ENCODE measurements around the gene TRRAP. TPM values are rescaled to one million over a fixed set of nuclear protein-coding genes. Genes with fewer than 3 reads are reported as not detected.

The TRRAP gene
- total RNA-seq, 4 donors from 2014 or later = 12.1 to 25.6 (median 16.7) TPM

DNA sequence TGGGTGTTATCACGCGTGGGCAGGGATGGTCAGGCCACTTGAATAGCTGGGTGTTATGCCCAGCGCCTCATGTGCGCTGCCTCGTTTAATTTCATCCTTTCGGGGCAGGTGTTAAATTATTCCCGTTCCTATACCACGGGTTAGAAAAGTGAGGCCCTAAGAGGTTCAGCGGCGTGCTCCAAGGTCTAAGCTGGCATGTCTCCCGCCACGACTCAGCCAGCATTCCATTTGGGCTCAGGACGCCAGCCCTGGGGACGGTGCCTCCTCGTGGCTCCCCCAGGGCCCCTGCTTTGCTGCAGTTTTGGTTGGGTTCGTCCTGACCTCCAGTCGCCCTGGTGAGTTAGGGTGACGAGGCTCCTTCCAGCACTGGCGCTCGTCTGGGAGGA is 124.5 kb downstream of the TRRAP start:
- Histone ChIP-seq H3K9me3 (no peaks in the 10 kb centered on the region), H3K4me3 (no peak overlapping the region), H3K36me3 (peaks cover 18 to 100% (median 32%) of the 10 kb centered on the region in 3 donors), H3K27ac (no peak overlapping the region), H3K4me1 (no peaks in the 10 kb centered on the region), H3K27me3 (no peaks in the 10 kb centered on the region)
- TF ChIP-seq, protein P1, sequence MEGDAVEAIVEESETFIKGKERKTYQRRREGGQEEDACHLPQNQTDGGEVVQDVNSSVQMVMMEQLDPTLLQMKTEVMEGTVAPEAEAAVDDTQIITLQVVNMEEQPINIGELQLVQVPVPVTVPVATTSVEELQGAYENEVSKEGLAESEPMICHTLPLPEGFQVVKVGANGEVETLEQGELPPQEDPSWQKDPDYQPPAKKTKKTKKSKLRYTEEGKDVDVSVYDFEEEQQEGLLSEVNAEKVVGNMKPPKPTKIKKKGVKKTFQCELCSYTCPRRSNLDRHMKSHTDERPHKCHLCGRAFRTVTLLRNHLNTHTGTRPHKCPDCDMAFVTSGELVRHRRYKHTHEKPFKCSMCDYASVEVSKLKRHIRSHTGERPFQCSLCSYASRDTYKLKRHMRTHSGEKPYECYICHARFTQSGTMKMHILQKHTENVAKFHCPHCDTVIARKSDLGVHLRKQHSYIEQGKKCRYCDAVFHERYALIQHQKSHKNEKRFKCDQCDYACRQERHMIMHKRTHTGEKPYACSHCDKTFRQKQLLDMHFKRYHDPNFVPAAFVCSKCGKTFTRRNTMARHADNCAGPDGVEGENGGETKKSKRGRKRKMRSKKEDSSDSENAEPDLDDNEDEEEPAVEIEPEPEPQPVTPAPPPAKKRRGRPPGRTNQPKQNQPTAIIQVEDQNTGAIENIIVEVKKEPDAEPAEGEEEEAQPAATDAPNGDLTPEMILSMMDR (IDR thresholded peaks at IDR 0.05) = no peak
- no peak for TF ChIP-seq POLR2A (IDR thresholded peaks at IDR 0.05)
- no peak for DNase-seq
- WGBS, 2 donors = 88 to 89% methylated on average over 20 of the region's 20 CpGs
- intact Hi-C loops (cut with DNase I) = no loop called here

DNA sequence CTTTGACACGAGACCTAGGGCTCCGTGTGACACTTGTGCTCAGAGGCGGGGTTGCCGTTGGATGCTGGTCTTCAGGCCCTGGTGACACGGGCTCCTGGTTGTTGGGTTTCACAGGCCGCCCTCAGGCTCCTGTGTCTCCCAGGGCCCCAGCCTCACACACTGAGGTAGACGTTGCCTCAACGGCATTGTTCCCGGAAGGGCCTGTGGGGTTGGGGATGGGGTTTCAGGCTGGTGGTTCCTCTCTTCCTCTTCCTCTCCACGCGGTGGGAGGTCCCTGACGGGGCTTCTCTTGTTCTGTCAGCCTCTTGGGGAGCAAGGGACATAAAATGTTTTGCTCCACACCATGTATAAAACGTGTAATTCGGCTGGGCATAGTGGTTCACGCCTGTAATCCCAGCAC is 125.1 kb downstream of the TRRAP start:
- intact Hi-C loops (cut with DNase I) = no loop called here
- peaks cover 24 to 100% (median 38%) of the 10 kb centered on the region in 3 donors for H3K36me3 ChIP-seq
- H3K9me3 ChIP-seq = no peaks in the 10 kb centered on the region
- no peak overlapping the region for H3K27ac ChIP-seq
- 93 to 100% methylated on average over 3 to 8 of the region's 15 CpGs for WGBS, 2 donors
- H3K4me1 ChIP-seq = no peaks in the 10 kb centered on the region
- no peaks in the 10 kb centered on the region for H3K27me3 ChIP-seq
- DNase-seq = no peak
- H3K4me3 ChIP-seq = no peak overlapping the region
- TF ChIP-seq, protein P1 (IDR thresholded peaks at IDR 0.05) = no peak
- TF ChIP-seq POLR2A (IDR thresholded peaks at IDR 0.05) = no peak

DNA sequence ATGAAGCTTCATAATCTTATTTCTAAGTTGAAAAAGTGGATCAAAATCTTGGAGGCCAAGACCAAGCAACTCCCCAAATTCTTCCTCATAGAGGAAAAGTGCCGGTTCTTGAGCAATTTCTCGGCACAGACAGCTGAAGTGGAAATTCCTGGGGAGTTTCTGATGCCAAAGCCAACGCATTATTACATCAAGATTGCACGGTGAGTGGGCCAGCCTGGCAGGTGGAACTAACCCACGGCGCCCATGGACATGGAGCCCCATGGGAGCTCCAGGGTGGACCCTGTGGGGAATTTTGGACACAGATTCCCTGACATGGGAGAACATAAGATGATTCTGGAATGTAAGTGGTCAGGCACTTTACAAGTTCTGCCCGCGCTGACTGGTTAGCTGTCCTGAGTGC is 125.9 kb downstream of the TRRAP start:
- no peak for TF ChIP-seq POLR2A (IDR thresholded peaks at IDR 0.05)
- TF ChIP-seq, protein P1 (IDR thresholded peaks at IDR 0.05) = no peak
- Histone ChIP-seq H3K9me3 (no peaks in the 10 kb centered on the region), H3K4me1 (no peaks in the 10 kb centered on the region), H3K36me3 (peaks cover 32 to 100% (median 46%) of the 10 kb centered on the region in 3 donors), H3K4me3 (no peak overlapping the region), H3K27ac (no peak overlapping the region), H3K27me3 (no peaks in the 10 kb centered on the region)
- intact Hi-C loops (cut with DNase I) = no loop called here
- WGBS, 2 donors = 81 to 92% methylated on average over 6 to 8 of the region's 8 CpGs
- DNase-seq = no peak

DNA sequence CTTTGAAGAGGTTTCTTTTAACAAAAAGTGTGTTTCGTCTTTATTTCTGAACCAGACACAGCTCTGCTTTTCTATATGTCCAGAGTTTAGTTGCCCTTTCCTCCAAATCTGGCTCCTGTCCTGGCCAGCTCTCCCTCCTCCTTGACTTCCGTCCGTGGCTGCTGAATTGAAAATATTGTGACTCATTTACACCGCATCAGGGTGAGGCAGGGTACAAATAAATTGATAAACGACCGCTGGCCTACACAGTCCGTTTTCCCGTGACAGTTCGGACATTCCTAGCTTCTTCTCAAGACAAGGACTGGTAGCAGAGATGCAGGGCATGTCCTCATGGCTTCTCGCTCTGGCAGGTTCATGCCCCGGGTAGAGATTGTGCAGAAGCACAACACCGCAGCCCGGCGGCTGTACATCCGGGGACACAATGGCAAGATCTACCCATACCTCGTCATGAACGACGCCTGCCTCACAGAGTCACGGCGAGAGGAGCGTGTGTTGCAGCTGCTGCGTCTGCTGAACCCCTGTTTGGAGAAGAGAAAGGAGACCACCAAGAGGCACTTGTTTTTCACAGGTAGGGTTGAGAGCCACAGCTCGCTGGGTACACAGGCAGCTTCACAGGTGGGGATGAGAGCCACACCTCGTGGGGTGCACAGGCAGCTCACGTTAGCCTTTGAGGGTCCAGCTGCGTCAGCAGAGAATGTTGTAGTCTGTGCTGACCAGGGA is 126.6 kb downstream of the TRRAP start:
- H3K4me1 ChIP-seq = no peaks in the 10 kb centered on the region
- DNase-seq = no peak
- H3K9me3 ChIP-seq = no peaks in the 10 kb centered on the region
- no peak overlapping the region for H3K27ac ChIP-seq
- intact Hi-C loops (cut with DNase I) = no loop called here
- WGBS, 2 donors = 86 to 94% methylated on average over 13 to 17 of the region's 26 CpGs
- no peak overlapping the region for H3K4me3 ChIP-seq
- peaks cover 32 to 100% (median 50%) of the 10 kb centered on the region in 3 donors for H3K36me3 ChIP-seq
- TF ChIP-seq, protein P1 (IDR thresholded peaks at IDR 0.05) = no peak
- TF ChIP-seq POLR2A (IDR thresholded peaks at IDR 0.05) = no peak
- H3K27me3 ChIP-seq = no peaks in the 10 kb centered on the region

DNA sequence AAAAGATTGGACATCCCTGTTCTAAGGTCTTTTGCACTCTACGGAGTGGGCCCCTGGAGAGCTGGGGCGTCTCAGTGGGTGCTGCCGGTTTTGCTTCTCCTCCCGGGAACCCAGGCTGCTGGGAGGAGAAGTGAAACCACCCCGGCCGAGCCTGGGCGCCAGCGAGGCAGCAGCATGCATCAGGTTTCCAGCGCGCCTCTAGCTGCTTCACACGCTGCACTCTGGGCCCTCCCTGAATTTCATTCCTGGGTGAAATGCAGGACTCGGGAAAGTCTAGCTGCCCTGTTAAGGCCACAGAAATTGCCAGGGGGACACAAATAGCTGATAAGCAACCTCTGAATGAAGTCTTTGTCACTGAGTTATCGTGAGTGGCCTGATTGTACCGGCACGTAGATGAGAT is 127.4 kb downstream of the TRRAP start:
- no peak for TF ChIP-seq POLR2A (IDR thresholded peaks at IDR 0.05)
- TF ChIP-seq, protein P1 (IDR thresholded peaks at IDR 0.05) = no peak
- no peaks in the 10 kb centered on the region for H3K4me1 ChIP-seq
- no peak overlapping the region for H3K4me3 ChIP-seq
- H3K36me3 ChIP-seq = peaks cover 32 to 100% (median 47%) of the 10 kb centered on the region in 3 donors
- intact Hi-C loops (cut with DNase I) = no loop called here
- H3K9me3 ChIP-seq = no peaks in the 10 kb centered on the region
- no peak for DNase-seq
- no peak overlapping the region for H3K27ac ChIP-seq
- no peaks in the 10 kb centered on the region for H3K27me3 ChIP-seq
- 79 to 86% methylated on average over 7 to 9 of the region's 15 CpGs for WGBS, 2 donors

Data from esophagus squamous epithelium (tissue), 5 donors.